NCI-H2171 treated with DMSO at 0.1 percent for 48 hours (cell line): ENCODE measurements around the gene CCDC9.
"Not testable (repeated sequence)": the region's sequence is repeated elsewhere in the genome, so short reads cannot be mapped to it uniquely, and the experiment has no call there.

ENCODE experiments used
- DNase-seq: peaks from one replicate; lab custom pipeline; 2025; lab: John Stamatoyannopoulos, UW

CCDC9 gene

DNA sequence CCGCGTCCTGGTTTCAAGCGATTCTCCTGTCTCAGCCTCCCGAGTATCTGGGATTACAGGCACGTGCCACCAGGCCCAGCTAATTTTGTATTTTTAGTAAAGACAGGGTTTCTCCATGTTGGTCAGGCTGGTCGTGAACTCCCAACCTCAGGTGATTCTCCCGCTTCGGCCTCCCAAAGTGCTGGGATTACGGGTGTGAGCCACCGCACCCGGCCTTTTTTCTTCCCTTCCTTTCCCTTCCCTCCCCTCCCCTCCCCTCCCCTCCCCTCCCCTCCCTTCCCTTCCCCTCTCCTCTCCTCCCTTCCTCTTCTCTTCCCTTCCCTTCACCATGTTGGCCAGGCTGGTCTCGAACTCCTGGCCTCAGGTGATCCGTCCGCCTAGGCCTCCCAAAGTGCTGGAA is 44.5 kb downstream of the CCDC9 start:
- not testable (repeated sequence) for DNase-seq

DNA sequence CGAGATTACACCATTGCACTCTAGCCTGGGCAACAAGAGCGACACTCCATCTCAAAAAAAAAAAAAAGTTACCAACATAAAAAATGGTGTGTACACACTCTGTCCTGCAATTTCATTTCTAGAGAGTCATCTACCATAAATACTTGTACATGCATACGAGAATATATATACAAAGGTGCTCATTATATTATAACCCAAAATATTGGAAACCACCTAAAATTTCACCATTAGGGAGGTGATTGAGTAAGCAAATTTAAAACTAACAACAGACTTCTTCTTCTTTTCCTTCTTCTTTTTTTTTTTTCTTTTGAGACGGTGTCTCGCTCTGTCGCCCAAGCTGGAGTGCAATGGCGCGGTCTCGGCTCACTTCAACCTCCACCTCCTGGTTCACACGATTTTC is 45.9 kb downstream of the CCDC9 start:
- no peak for DNase-seq

DNA sequence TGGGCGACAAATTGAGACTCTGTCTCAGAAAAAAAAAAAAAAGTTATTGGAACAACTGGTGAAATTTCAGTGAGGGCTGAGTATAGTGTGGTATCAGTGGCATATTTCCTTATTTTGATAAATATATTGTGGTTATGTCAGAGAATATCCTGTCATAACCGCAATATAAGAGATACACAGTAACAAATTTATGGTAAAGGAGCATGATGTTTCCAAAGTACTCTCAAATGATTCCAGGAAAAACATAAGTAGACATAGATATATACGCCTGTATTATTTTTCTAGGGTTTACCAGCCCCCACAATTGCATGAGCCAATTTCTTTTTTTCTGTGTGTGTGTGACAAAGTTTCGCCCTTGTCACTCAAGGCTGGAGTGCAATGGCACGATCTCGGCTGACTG is 47.6 kb downstream of the CCDC9 start:
- no peak for DNase-seq

DNA sequence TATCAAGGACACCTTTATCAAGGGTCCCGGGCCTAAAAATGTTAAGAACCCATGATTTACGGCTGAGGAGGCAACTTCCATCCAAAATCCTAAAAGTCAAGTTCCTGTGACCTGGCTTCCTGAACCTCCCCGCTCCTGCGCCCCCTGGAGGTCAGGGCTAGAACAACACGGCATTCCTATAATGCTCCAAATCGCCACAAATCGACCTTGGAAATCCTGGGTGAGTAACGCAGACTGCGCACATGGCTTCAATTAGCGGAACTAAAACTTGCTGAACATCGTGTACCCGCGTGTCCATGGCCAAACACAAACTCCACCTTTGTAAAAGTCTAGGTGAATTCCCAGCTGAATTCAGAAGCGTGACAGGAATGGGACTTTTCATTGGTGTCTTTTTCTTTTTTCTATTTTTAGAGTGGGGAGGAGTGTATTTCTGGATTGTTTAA is 49.0 kb downstream of the CCDC9 start:
- DNase-seq, result peak; percentile 55

DNA sequence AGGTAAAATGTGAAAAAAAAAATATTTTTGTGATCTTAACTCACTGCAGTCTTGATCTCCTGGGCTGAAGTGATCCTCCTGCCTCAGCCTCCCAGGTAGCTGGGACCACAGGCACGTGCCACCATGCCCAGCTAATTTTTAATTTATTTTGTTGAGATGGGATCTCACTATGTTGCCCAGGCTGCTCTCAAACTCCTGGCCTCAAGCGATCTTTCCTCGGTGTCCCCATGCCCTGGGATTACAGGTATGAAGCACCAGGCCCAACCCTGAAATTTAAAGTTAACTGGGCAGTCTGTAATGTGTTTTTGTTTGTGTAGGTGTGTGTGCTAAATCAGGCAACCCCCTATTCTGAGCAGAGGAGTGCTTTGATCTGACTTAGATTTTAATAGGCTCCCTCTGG is 50.0 kb downstream of the CCDC9 start:
- no peak for DNase-seq

DNA sequence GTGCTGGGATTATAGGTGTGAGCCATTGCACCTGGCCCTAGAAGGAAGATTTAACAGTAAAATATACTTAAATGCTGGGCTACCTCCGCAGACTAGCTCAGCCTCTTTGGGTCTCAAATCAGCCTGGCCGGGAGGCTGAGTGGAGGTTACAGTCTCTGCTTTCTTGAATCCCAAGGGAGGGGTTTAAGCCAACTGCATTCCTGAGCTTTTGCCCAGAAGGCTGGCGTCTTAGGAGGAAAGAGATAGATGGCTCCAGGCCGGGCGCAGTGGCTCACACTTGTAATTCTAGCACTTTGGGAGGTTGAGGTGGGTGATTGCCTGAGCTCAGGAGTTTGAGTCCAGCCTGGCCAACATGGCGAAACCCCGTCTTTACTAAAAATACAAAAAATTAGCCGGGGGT is 52.7 kb downstream of the CCDC9 start:
- no peak for DNase-seq

DNA sequence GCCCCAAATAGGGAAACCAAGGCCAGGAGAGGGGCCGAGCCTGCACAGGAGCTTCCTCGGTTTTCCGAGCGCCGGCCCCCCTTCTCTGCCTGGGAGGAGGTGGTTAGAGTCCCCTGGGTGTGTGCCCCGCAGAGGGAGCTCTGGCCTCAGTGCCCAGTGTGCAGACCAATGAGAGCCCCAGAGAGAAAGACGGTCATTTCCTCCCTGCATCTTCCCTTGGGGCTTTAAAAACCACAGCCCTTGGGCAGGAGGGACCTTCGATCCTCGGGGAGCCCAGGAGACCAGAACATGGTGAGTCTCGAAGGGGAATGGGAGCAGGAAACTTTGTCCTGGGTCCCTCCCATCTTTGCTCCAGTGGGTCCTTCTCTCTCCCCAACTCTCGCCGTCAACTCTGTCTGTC is 53.3 kb downstream of the CCDC9 start, which contains the start of gene C5AR1:
Gene C5AR1, plus strand, starts transcription at position 254 of the 400 bp plus-strand sequence. Its CDS starts 35 bp downstream, at position 289.
- DNase-seq, result no peak

DNA sequence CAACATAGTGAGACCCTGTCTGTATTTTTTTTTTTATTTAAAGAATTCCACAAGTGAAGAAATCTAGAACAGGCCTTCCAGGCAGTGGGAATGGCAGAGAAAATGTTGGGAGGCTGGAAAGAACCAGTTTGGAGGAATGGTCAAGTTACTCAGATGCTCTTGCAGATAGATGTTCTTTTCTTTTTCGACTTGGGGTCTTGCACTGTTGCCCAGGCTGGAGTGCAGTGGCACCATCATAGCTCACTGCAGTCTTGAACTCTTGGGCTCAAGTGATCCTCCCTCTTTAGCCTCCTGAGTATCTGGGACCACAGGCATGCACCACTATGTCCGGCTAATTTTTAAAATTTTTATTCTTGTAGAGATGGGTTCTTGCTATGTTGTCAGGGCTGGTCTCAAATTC is 54.0 kb downstream of the CCDC9 start:
- DNase-seq, result no peak

DNA sequence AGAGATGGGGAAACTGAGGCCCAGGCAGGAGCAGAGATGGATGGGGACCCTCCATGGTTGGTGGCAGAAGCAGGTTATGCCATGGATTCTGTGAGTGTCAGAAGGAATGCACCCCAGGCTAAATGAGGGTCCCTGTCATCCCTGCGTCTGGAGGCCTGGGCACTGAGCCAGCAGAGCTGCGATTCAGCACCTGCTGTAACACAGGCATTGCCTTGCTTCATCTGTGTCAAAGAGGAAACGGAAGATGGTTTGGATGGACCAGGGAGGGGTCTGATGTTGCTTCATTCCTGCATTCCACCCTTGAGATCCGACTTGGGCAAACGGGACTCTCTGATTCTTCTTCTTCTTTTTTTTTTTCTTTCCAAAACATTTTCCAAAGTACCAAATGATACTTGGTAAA is 54.5 kb downstream of the CCDC9 start:
- DNase-seq, result peak; percentile 73

DNA sequence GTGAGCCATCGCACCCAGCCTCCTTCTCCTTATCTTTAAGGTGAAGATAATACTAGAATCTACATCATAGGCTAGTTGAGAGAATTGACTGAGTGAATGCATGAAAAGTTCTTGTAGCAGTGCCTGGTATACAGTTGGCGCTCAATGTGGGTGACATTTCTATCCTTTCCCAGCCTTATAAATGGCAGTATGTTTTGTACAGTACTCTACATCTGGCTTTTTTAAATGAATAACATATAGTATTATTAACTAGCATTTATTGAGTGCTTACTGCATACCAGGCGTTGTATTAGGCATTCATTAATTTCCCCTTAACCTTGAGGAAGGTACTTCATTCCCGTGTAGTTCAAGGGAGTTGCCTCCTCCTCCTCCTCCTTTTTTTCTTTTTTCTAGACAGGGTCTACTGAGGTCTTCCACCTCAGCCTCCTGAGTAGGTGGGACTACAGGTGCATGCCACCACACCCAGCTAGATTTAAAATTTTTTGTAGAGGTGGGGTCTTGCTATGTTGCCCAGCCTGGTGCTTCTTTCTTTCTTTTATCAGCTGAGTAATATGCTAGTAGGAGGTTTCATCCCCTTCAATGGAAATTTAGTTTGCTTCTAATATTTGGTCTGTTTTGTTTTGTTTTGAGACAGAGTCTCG is 56.2 kb downstream of the CCDC9 start:
- no peak for DNase-seq

DNA sequence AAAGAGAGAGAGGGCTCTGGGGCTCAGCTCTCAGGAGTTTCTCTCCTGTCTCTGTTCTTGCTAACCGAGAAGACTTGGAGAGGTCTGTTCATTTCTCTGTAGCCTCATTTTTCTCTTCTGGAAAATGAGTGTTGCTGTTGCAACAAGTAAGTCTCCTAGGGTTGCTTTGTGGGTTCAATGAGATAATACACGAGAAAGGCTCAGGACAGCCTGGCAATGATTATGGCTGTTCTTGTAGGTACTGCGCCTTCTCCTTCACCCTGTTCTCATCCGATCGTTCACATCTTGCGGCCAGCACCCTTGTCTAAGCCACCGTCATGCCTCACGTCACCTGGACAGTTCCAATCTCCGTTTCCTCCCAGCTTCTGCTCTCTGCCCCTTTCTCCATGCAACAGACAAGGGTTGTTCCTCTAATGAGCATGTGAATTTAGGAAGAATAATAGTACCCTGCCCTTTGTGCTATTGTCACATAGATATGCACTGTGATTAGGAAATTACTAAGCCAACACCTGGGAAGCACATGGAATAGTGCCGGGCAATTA is 57.5 kb downstream of the CCDC9 start:
- DNase-seq, result no peak

DNA sequence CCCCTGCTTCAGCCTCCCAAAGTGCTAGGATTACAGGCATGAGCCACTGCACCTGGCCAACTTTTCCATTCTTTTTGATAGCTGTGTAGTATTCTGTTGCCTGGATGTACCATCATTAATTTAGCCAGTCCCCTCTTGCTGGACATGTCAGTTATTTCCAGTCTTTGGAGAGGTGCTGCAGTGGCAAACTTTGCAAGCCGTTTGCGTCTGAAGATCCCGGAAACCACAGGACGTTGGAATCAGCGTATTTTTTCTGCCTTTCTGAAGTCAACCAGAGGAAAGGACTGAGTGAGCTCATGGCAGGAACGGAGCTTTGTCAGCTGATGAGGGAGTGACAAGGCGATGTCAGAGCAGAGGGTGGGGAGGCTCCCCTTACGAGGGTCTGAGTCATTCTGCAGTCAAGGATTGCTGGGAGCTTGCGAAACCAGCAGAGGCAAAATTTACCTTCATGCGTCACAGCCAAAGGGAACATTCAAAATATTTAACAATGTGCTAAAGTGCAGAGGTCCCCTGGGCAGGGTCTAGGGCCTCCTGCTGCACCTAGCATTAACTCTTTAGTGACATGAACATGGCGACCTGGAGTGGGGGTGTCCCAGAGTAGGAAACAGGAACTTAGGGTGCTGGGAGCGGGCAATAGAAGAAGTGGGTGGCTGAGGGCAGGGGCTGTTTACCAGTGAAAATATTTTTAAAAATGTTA is 58.9 kb downstream of the CCDC9 start:
- DNase-seq, result no peak

DNA sequence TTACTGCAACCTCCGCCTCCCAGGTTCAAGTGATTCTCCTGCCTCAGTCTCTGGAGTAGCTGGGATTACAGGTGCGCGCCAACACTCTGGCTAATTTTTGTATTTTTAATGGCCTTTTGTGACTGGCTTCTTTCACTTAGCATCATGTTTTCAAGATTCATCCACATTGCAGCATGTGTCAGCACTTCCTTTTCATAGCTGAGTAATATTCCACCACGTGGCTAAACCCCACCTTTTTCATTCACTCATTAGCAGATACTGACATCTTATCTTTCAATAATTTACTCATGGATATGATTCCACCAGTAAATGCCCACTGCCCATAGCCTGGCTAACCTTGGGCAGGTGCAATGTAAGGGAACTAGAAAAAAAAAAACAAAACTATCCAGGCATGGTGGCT is 60.2 kb downstream of the CCDC9 start:
- DNase-seq, result no peak

DNA sequence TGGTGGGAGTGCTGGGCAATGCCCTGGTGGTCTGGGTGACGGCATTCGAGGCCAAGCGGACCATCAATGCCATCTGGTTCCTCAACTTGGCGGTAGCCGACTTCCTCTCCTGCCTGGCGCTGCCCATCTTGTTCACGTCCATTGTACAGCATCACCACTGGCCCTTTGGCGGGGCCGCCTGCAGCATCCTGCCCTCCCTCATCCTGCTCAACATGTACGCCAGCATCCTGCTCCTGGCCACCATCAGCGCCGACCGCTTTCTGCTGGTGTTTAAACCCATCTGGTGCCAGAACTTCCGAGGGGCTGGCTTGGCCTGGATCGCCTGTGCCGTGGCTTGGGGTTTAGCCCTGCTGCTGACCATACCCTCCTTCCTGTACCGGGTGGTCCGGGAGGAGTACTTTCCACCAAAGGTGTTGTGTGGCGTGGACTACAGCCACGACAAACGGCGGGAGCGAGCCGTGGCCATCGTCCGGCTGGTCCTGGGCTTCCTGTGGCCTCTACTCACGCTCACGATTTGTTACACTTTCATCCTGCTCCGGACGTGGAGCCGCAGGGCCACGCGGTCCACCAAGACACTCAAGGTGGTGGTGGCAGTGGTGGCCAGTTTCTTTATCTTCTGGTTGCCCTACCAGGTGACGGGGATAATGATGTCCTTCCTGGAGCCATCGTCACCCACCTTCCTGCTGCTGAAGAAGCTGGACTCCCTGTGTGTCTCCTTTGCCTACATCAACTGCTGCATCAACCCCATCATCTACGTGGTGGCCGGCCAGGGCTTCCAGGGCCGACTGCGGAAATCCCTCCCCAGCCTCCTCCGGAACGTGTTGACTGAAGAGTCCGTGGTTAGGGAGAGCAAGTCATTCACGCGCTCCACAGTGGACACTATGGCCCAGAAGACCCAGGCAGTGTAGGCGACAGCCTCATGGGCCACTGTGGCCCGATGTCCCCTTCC is 63.9 kb downstream of the CCDC9 start:
- DNase-seq, result no peak
